Body of pancreas (tissue), 4 donors: ENCODE data around the gene SLC6A8.

ENCODE experiments used
- CTCF ChIP-seq, 7 experiments: fragments of 450-650 bp in 4 of 7; fragments of 200-600 bp in 3 of 7; sonication (generic) in 3 of 7; IDR thresholded peaks; one replicate each; pipeline ENCODE4 v1.5.1; 2016 to 2019; ENCODE audit warnings: antibody characterized with exemption in 7 of 7
- POLR2A ChIP-seq, 3 donors: fragments of 450-650 bp; IDR thresholded peaks; one replicate each; pipeline ENCODE4 v1.6.1; 2016; ENCODE audit warnings: antibody characterized with exemption in 3 of 3, mild to moderate bottlenecking in 2 of 3

GRCh38 chrX:153638041-153638371 is 49.7 kb upstream of the SLC6A8 start:
- TF ChIP-seq CTCF (IDR thresholded peaks at IDR 0.05), result no peak
- no peak for TF ChIP-seq POLR2A (IDR thresholded peaks at IDR 0.05)
